ENCODE data around the gene RGS3.
A peak's percentile ranks its signal among the peaks of the same experiment; 100 is the strongest.

RGS3 gene

GRCh38 chr9:113587471-113588031, 124.0 kb downstream of the RGS3 start:
- TF ChIP-seq CTCF (IDR thresholded peaks at IDR 0.05; ENCODE audit: low read depth, low read length): peak; percentile 57
- no peak overlapping the region for H3K4me3 ChIP-seq (ENCODE audit: low read depth, low read length)

- no peak for TF ChIP-seq CTCF (IDR thresholded peaks at IDR 0.05; ENCODE audit: low read depth, low read length)
Measured at GRCh38 chr9:113588242-113588810, 124.8 kb downstream of the RGS3 start.

GRCh38 chr9:113588936-113589335, 125.4 kb downstream of the RGS3 start:
- no peak for TF ChIP-seq CTCF (IDR thresholded peaks at IDR 0.05; ENCODE audit: low read depth, low read length)
- no peak overlapping the region for H3K4me3 ChIP-seq (ENCODE audit: low read depth, low read length)

More at GRCh38 chr9:113588242-113588810, 124.8 kb downstream of the RGS3 start:
- no peak overlapping the region for H3K4me3 ChIP-seq (ENCODE audit: low read depth, low read length)

GRCh38 chr9:113589407-113589806, 125.9 kb downstream of the RGS3 start:
- TF ChIP-seq CTCF (IDR thresholded peaks at IDR 0.05; ENCODE audit: low read depth, low read length): no peak
- no peak overlapping the region for H3K4me3 ChIP-seq (ENCODE audit: low read depth, low read length)

- no peak overlapping the region for H3K4me3 ChIP-seq (ENCODE audit: low read depth, low read length)
- TF ChIP-seq CTCF (IDR thresholded peaks at IDR 0.05; ENCODE audit: low read depth, low read length): peak; percentile 80
Measured at GRCh38 chr9:113589890-113590289, 126.4 kb downstream of the RGS3 start.

GRCh38 chr9:113590389-113590788, 126.9 kb downstream of the RGS3 start:
- no peak for TF ChIP-seq CTCF (IDR thresholded peaks at IDR 0.05; ENCODE audit: low read depth, low read length)
- H3K4me3 ChIP-seq (ENCODE audit: low read depth, low read length): no peak overlapping the region

GRCh38 chr9:113590991-113591898, 127.7 kb downstream of the RGS3 start:
- H3K4me3 ChIP-seq (ENCODE audit: low read depth, low read length): no peak overlapping the region
- peak; percentile 84 for TF ChIP-seq CTCF (IDR thresholded peaks at IDR 0.05; ENCODE audit: low read depth, low read length)

Measured in WI38 (cell line).